GM23248 (cell line): ENCODE data around the gene PRODH2. TPM values are rescaled to one million over a fixed set of nuclear protein-coding genes. Genes with fewer than 3 reads are reported as not detected.

ENCODE experiments used
- DNase-seq: peaks from one replicate; pipeline ENCODE4 v3.0.0-alpha.2; 2015
- H2AFZ ChIP-seq: fragments of 200-600 bp; sonication (generic); 2 replicates; pipeline ENCODE4 v1.6.1; 2016; ENCODE audit warnings: antibody characterized with exemption
- H3F3A ChIP-seq: fragments of 200-600 bp; sonication (generic); 2 replicates; pipeline ENCODE4 v1.6.1; 2016; ENCODE audit warnings: mild to moderate bottlenecking, antibody characterized with exemption, mixed run types; ENCODE audit not compliant: insufficient read depth
- H3K27ac ChIP-seq: fragments of 200-600 bp; sonication (generic); 2 replicates; pipeline ENCODE4 v1.5.1; 2016; ENCODE audit warnings: mild to moderate bottlenecking
- H3K27me3 ChIP-seq: fragments of 200-600 bp; sonication (generic); replicated peaks from 2 replicates; pipeline ENCODE4 v1.6.1; 2016; ENCODE audit warnings: mild to moderate bottlenecking; ENCODE audit not compliant: insufficient read depth
- H3K36me3 ChIP-seq: fragments of 200-600 bp; sonication (generic); 2 replicates; pipeline ENCODE4 v1.6.1; 2016; ENCODE audit warnings: low read depth, mild to moderate bottlenecking
- H3K4me1 ChIP-seq: fragments of 200-600 bp; sonication (generic); 2 replicates; pipeline ENCODE4 v1.6.1; 2016; ENCODE audit warnings: mild to moderate bottlenecking; ENCODE audit not compliant: insufficient read depth
- H3K4me2 ChIP-seq: fragments of 200-600 bp; sonication (generic); one replicate; pipeline ENCODE4 v1.6.1; 2016; ENCODE audit warnings: mild to moderate bottlenecking; ENCODE audit not compliant: unreplicated experiment
- H3K4me3 ChIP-seq: fragments of 200-600 bp; sonication (generic); 2 replicates; pipeline ENCODE4 v1.5.1; 2016; ENCODE audit warnings: mild to moderate bottlenecking
- H3K79me2 ChIP-seq: fragments of 200-600 bp; sonication (generic); 2 replicates; pipeline ENCODE4 v1.6.1; 2016; ENCODE audit warnings: mild to moderate bottlenecking; ENCODE audit not compliant: insufficient read depth
- H3K9ac ChIP-seq: fragments of 200-600 bp; sonication (generic); 2 replicates; pipeline ENCODE4 v1.6.1; 2016; ENCODE audit warnings: mild to moderate bottlenecking
- H3K9me2 ChIP-seq: fragments of 200-600 bp; sonication (generic); 2 replicates; pipeline ENCODE4 v1.6.1; 2016; ENCODE audit warnings: mixed run types, mild to moderate bottlenecking, moderate library complexity; ENCODE audit not compliant: insufficient read depth
- H3K9me3 ChIP-seq: fragments of 200-600 bp; sonication (generic); one replicate; pipeline ENCODE4 v1.6.1; 2017; ENCODE audit warnings: low read depth
- H4K20me1 ChIP-seq: fragments of 200-600 bp; sonication (generic); 2 replicates; pipeline ENCODE4 v1.6.0; 2016; ENCODE audit not compliant: insufficient read depth
- EZH2 ChIP-seq: fragments of 200-600 bp; sonication (generic); IDR thresholded peaks from 2 replicates; pipeline ENCODE4 v1.6.1; 2018; ENCODE audit warnings: antibody characterized with exemption, mild to moderate bottlenecking; ENCODE audit not compliant: insufficient read depth, poor library complexity, severe bottlenecking
- EZH2phosphoT487 ChIP-seq: fragments of 200-600 bp; sonication (generic); IDR thresholded peaks from 2 replicates; pipeline ENCODE4 v1.6.1; 2018; ENCODE audit warnings: antibody characterized with exemption, moderate library complexity, mild to moderate bottlenecking, low read depth; ENCODE audit not compliant: insufficient read depth
- WGBS, 2 experiments: methylation state at CpG; one replicate each; pipeline ENCODE4 v1.1.6; 2015 to 2017; ENCODE audit warnings: low lambda C conversion rate in 2 of 2, low coverage in 1 of 2; ENCODE audit errors: missing lambda C conversion rate in 2 of 2; 5-methylcytosine and 5-hydroxymethylcytosine counted together
- in situ Hi-C: fragments of 300-500 bp; cut with MboI; formaldehyde crosslinking; loops from 2 replicates; pipeline ENCODE4 v1.15.0; 2020
- polyA plus RNA-seq: library from polyadenylated mRNA; unstranded; fragments of >200 nt; fragmentation: Nextera tagmentation; extraction: Ambion mirVana; gene quantifications from 2 replicates; pipeline ENCODE4 v1.2.1, GENCODE V29; 2016
- total RNA-seq: library from RNA; depleted of rRNA; stranded (reverse); fragments of >200 nt; shearing (Covaris generic); gene quantifications from 2 replicates; pipeline ENCODE4 v1.2.3, GENCODE V29; 2014

PRODH2 gene
- total and polyA plus RNA-seq, 2 experiments from 2014 or later, result not detected

GRCh38 chr19:35847911-35848310, 35.3 kb upstream of the PRODH2 start:
- Histone ChIP-seq H3K9me2 (no peaks in the 10 kb centered on the region), H2AFZ (no peak overlapping the region), H3K4me2 (no peak overlapping the region), H3K79me2 (no peaks in the 10 kb centered on the region), H3K9me3 (no peaks in the 10 kb centered on the region), H3K4me1 (no peaks in the 10 kb centered on the region), H3K36me3 (no peaks in the 10 kb centered on the region), H3K27me3 (peaks cover 83% of the 10 kb centered on the region), H3K9ac (no peak overlapping the region), H3F3A (no peaks in the 10 kb centered on the region), H3K4me3 (no peak overlapping the region), H4K20me1 (no peaks in the 10 kb centered on the region), H3K27ac (no peak overlapping the region)
- in situ Hi-C loops, result no loop called here
- TF ChIP-seq EZH2phosphoT487 (no peak), EZH2 (no peak)
- 35 to 36% methylated on average over 8 of the region's 8 CpGs for WGBS, 2 experiments
- no peak for DNase-seq

GRCh38 chr19:35846038-35846668, 33.5 kb upstream of the PRODH2 start:
- Histone ChIP-seq H3K4me3 (no peak overlapping the region), H3K4me2 (no peak overlapping the region), H3K27ac (no peak overlapping the region), H3K79me2 (no peaks in the 10 kb centered on the region), H2AFZ (no peak overlapping the region), H3K9me3 (no peaks in the 10 kb centered on the region), H3K9ac (no peak overlapping the region), H3F3A (no peaks in the 10 kb centered on the region), H3K4me1 (no peaks in the 10 kb centered on the region), H3K27me3 (peaks cover 69% of the 10 kb centered on the region), H3K9me2 (no peaks in the 10 kb centered on the region), H3K36me3 (no peaks in the 10 kb centered on the region), H4K20me1 (no peaks in the 10 kb centered on the region)
- peak; percentile 42 for DNase-seq
- WGBS, 2 experiments, result 2 to 3% methylated on average over 10 to 26 of the region's 26 CpGs
- TF ChIP-seq EZH2phosphoT487 (no peak), EZH2 (no peak)
- in situ Hi-C loops, result no loop called here

DNA sequence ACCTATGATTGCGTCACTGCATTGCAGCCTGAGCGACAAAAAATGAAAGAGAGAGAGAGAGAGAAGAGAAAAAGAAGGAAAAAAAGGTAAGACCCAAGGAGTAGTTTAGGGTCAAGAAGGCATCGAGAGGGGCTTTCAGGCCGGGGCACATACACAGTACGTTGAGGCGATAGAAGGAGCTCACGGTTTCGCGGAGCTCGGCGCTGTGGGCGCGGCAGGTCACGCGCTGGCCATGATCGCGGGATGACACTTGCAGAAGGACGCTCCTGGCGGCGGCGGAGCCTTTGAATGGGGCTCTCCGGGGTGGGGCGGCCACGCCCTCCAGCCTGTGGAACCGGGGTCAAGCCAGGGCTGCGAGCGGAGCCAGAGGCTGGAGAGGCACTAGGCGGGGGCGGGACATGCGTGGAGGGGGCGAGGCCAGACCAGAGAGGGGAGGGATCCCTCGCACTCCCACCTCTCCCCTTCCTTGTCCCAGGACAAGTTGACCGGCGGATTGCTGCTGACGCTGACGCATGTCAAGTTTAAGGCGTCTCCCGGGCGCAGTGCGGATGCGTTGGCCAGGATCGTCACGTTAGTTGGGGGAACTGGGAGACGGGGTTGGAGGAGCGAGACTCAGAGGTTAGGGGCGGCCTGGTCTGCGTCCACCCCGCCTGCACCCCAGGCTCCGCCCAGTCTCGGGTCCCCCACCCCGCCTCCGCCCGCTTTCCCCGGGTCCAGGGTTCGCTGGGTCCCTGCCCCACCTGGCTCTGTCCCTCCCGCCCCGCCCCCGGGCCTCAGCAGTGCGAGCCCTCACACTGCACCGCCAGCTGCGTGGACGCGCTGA, 32.8 kb upstream of the PRODH2 start:
- Histone ChIP-seq H3K9me3 (no peaks in the 10 kb centered on the region), H3K36me3 (no peaks in the 10 kb centered on the region), H4K20me1 (no peaks in the 10 kb centered on the region), H3K9me2 (no peaks in the 10 kb centered on the region), H3K4me3 (0 out of 2 replicates have a peak overlapping the region, but pooled peaks have one; percentile 22), H3K79me2 (no peaks in the 10 kb centered on the region), H3K27ac (no peak overlapping the region), H3K4me1 (no peaks in the 10 kb centered on the region), H3K27me3 (peaks cover 61% of the 10 kb centered on the region), H2AFZ (no peak overlapping the region), H3K4me2 (no peak overlapping the region), H3F3A (no peaks in the 10 kb centered on the region), H3K9ac (no peak overlapping the region)
- peak; percentile 52 for DNase-seq
- in situ Hi-C loops, result no loop called here
- 5 to 6% methylated on average over 38 to 50 of the region's 63 CpGs for WGBS, 2 experiments
- TF ChIP-seq EZH2, result no peak
- TF ChIP-seq EZH2phosphoT487, result no peak

GRCh38 chr19:35844482-35845214, 32.0 kb upstream of the PRODH2 start:
- no peak for DNase-seq
- Histone ChIP-seq H3K79me2 (no peaks in the 10 kb centered on the region), H2AFZ (no peak overlapping the region), H3K4me2 (no peak overlapping the region), H3K4me1 (no peaks in the 10 kb centered on the region), H3K36me3 (no peaks in the 10 kb centered on the region), H3K9me3 (no peaks in the 10 kb centered on the region), H3K9me2 (no peaks in the 10 kb centered on the region), H3K4me3 (no peak overlapping the region), H3F3A (no peaks in the 10 kb centered on the region), H3K9ac (no peak overlapping the region), H3K27ac (no peak overlapping the region), H3K27me3 (peaks cover 54% of the 10 kb centered on the region), H4K20me1 (no peaks in the 10 kb centered on the region)
- in situ Hi-C loops, result no loop called here
- TF ChIP-seq EZH2 (no peak), EZH2phosphoT487 (no peak)
- 55% methylated on average over 16 of the region's 16 CpGs for WGBS, 2 experiments
